NCI-H748 treated with DMSO at 0.1 percent for 48 hours (cell line): ENCODE measurements around the gene TSPAN13.
"Not testable (repeated sequence)": the region's sequence is repeated elsewhere in the genome, so short reads cannot be mapped to it uniquely, and the experiment has no call there.

Experiments used
- DNase-seq: peaks from one replicate; lab custom pipeline; 2025; lab: John Stamatoyannopoulos, UW

Gene TSPAN13

DNA sequence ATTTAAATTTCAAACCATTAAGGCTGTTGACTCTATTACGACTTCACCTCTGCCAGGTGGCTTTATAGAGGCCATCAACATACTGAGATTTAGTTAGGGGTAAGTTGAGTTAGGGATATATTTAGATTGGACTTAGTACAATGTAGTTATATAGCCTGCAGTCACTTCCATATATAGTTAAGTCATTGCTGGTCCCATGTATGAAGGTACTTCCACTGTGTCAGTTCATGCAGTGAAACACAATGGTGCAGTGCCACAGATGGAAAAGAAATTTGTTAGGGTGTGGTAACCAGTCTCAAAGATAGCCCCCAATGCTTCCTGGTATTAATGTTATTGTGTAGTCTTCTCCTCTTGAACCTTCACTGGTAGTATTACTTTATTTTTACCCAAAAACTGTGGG lies 12.6 kb upstream of the TSPAN13 start:
- DNase-seq, result no peak

DNA sequence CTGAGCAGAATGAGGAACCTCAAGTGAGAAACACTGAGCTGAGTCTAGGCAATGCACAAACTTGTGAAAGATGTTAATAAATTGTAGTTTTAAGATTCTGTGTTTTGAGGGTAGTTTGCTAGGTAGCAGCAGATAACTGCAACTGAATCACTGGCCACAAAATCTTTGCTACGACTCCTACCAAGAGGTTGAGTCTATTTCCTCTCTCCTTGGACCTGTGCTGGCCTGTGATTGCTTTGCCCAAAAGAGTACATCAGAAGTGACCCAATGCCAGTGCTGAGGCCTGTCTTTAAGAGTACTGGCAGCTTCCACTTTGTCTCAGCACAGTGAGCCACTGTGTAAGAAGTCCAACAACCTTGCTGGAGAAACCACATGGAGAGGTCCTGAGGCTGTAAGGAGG lies 11.9 kb upstream of the TSPAN13 start:
- DNase-seq, result no peak

DNA sequence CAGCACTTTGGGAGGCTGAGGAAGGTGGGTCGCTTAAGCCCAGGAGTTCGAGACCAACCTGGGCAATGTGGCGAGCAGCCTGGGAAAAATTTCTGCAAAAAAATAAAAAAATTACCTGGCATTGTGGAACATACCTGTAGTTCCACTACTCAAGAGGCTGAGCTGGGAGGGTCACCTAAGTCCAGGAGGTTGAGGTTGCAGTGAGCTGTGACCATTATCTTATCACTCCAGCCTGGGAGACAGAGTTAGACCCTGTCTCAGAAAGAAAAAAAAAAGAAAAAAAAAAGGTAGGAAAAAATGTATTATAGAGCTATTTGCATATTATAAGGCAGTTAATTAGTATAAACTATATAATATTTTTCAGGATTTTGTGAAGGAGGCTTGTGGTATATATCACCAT lies 11.0 kb upstream of the TSPAN13 start:
- no peak for DNase-seq

DNA sequence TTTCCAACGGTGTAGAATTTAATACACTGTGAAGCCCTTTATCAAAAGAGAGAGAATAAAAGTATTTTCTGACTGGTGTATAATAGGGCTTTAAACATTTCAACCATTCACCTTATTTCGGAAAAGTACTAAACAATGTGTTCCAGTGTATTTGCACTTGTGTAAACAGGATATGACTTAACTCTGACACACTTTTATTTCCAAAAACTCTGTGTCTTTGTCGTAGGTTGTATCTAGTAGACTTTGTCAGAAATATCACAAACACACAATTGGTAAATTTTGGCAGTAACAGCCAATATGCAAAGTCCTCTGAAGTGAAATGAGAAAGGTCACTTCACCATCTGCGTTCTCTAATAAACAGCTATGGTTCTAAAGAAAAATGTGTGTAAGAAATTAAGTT lies 10.3 kb upstream of the TSPAN13 start:
- no peak for DNase-seq

DNA sequence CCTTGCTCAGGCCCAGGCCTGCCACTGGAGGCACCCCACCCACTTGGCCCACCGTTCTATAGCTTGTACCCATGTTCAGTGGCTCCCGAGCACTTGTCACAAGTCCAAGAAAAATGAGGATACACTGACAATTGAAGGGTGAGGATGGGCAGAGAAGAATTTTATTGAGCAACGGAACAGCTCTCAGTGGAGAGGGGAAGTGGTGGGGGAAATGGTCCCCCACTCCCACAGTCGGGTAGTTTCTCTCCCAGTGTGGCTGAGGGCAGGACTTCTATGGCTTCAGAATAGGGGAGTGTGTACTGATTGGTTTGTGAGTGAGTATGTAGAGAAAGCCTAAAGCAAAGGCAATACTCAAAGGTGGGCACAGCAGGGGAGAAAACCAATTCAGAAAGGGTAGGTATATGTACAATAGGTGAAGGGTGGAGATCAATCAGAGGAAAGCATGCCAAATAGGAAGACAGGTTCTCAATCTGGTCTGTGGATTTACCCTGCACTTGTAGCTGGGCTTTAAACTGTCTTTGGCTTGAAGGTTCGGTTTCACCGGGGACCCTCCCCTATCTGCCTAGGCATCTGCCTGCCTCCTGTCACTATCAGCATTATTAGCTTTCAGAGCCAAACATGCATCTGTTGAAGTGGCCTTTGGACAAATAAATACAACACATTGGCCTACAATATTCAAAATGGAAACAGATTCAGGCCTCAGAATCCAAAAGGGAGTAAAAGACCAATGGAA lies 8.9 kb upstream of the TSPAN13 start:
- no peak for DNase-seq

DNA sequence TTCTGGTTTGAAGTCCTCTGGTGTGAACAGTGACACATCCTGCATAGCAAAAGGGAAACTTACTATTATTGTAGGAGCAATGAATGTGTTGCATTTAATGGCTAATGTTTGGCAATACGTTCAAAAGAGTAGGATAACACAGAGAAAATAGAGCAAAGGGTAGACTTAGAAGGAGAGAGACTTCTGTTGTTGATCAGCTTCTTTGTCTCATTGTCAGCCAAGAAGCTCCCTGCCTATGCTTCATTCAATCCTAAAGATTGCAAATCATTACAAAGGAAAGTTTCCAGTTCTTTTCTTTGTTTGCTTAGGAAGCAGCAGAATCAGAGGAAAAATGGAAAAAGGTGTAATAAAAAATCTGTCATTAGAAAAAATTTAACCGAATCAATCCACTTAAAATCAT lies 7.9 kb upstream of the TSPAN13 start:
- no peak for DNase-seq

DNA sequence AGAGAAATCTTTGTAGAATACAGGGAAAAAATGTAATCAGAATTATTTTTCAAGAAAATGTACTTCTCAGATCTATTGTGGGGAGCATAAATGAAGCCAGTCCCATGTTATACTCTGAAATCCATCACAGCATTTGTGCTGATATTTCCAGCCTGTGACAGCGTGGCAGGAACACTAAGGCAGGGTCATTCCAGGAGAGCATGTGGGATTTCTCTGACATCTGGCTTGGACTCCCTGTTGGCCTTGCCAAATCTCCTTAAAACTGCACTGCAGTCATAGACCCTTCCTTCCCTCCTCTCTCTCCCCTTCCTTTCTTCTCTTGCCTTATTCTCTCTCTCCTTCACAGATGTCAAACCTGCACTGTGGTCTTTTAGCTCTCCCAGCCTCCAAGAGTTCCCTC lies 6.5 kb upstream of the TSPAN13 start:
- DNase-seq, result no peak

DNA sequence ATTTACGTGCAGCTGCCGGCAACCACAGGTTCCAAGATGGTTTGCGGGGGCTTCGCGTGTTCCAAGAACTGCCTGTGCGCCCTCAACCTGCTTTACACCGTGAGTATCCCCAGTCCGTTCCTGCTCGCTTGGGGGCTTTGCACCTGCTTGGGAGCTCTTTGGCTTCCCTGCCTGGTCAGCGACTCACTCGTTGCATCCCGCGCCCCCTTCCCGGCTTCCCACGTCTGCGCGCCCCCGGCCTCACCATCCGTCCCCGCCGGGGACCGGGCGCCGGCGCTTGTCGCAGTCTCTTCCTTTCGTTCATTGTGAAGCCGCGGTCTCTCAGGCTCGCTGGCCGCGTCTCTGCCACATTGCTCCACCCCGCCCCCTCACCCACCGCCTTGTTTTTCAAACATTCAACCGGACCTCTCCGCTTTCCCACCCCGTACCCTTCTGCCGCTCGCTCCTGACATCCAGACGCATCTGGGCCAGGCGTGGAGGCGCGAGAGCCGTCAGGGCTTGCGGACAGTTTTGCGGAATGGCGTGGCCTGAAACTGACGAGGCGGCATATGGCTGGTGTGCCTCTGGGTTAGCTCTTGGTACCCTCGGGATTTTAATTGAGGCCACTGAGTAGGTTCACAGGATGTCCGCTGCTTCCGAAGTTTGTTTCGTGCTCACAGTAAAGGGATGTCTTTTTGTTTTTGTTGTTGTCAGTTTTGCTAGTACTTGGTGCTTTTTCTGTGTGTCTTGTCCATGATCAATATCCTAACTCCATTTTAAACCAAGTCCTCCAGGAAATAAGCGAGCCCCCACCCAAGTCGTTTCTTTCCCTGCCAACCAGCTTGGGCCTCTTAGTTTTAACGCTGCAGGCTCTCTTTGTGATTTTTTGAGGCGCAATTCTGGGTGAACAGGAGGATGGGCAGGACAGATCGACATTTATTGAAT lies 639 bp downstream of the TSPAN13 start:
- peak; percentile 47 for DNase-seq

DNA sequence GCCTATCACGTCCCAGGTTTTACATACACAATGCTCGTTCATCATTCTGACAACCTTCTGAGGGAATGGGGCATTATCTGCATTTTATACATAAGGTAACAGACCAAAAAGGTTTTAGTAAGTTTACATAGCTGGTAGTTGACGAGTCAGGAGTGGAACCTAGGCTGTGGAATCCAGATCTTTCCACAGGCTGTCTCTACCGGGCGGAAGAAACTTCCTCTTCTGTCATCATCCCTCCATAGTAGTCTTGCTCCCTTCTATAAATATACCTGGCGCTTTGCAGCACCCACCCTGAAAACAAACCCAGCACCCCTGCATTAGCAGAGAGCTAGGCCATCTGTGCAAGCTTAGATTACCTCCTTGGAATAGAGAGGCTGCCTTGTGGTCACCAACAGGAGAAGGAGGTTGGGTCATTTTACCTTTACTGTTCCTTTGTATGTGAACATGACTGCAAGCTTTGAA lies 1.3 kb downstream of the TSPAN13 start:
- peak; percentile 28 for DNase-seq

DNA sequence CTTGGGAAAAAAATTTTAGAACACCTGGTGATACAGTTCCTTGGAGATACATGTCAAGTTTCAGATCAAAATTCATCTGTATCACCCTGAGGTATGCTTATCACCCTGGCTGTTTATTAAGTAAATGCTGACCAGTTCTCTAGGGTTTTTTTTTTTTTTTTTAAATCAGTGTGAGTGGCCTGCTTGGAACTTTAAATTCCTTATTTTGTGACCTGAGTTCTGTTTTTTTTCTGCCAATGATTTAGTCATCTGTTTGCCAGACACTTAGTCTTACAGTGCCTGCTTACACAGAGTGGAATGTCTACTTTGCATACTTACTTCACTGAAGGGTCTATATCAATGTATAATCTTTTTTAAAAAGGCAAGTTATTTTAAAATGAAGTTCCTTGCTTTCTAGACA lies 1.8 kb downstream of the TSPAN13 start:
- DNase-seq, result no peak

DNA sequence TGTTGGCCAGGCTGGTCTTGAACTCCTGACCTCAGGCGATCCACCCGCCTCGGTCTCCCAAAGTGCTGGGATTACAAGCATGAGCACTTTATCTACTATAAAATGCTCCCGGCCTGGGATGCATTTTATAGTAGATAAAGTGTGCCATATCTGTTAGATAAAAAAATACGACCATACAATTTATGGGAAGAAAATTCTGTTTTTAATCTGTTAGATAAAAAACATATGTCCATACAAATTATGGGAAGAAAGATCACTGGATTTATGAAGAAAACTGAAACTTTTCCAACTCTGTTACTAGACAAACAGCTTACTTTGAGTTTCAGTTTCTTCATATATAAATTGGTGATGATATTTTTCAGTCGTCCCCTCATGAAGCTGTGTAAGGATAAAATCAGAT lies 4.5 kb downstream of the TSPAN13 start:
- DNase-seq, result no peak

DNA sequence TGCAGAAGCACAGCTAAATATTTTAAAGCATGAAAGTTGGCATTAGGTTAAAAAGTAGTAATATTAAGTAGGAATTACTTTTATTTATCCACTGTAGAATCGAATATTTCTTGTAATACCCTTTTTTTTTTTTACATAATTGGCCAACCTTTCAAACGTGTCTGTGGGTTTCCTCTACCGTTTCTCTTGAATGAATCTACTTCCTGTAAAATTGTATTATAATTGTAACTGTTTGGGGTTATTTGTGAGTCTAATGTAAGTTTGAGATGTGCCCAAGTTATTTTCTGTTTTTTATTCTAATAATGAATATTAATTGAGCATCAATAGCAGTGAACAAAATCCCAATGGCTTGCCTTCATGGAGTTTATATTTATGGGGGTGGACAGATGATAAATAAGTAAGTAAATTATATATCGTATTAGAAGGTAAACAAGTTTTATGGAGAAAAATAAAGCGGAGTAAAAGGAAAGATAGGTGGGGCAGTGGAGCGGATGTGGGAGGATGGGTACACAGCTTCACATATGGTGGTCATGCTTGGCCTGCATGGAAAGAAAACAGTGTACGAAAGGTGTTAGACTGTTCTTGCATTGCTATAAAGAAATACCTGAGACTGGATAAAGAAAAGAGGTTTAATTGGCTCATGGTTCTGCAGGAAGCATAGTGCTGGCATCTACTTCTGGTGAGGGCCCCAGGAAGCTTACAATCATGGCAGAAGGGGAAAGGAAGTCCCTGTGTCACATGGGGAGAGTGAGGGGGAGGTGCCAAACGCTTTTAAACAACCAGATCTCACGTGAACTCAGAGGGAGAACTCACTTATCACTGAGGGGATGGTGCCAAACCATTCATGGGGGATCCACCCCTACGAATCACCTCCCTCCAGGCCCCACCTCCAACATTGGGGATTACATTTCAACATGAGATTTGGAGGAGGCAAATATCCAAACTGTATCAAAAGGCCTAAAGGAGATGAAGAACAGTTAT lies 5.4 kb downstream of the TSPAN13 start:
- DNase-seq, result no peak

DNA sequence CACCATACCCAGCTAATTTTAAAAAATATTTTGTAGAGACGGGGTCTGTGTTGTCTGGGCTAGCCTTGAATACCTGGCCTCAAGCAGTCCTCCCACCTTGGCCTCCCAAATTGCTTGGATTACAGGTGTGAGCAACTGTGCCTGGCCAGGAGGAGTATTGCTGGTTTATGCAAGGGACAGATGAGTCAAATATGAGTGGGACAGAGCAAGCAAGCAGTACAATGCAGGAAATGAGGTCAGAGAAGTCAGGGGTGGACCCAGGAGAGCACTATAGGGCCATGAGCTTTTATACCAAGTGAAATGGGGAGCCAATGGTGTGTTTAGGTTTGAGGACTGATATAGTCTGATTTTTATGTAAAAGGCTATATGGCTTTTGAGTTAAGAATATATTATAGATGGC lies 6.3 kb downstream of the TSPAN13 start:
- DNase-seq, result no peak

DNA sequence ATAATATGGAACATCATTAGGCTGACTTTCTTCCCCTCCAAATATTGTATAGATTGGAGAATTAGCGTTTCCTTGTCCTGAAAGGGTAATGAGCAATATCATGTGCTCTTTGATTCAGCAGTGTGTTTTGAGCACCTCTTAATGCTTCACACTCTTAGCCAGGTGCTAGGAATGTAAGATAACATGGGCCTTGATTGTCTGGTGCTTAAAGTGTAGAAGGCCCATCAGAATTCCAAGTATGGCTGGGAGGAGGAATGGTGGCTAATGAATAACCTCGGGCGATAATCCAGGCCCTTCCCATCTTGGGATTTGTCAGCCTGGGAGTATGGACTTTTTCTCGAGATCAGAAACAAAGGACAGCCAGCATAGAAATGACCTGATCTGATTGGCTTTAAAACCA lies 8.6 kb downstream of the TSPAN13 start:
- no peak for DNase-seq

DNA sequence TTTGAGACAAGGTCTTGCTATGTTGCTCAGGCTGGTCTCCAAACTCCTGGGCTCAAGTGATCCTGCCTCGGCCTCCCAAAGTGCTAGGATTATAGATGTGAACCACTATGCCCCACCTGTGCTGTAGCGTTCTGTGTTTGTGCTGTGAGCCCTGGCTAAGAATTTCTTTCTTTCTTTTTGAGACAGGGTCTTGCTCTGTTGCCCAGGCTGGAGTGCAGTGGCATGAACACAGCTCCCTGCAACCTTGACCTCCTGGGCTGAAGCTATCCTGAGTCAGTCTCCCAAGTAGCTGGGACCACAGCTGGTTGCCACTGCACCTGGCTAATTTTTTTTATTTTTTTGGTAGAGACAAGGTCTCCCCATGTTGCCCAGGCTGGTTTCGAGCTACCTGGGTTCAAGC lies 11.4 kb downstream of the TSPAN13 start:
- no peak for DNase-seq

DNA sequence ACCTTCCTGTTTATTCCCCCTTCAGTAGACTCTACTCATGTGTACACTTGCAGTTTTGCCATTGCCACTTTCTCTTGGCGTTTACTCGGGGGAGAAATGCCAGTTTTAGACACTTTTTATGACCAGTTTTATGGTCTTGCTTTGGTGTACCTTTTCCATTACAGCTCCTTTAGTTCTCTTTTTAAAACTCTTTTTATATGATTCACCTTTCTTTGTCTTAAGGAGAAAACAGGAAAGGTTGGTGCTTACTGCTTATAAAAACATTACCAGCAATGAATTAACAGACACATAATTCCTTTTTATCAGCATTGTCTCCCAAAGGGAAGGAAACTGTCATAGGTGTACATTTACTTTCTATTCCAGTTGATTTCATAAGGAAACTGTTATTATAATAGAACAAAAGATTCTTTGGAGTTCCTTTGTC lies 11.9 kb downstream of the TSPAN13 start:
- no peak for DNase-seq

DNA sequence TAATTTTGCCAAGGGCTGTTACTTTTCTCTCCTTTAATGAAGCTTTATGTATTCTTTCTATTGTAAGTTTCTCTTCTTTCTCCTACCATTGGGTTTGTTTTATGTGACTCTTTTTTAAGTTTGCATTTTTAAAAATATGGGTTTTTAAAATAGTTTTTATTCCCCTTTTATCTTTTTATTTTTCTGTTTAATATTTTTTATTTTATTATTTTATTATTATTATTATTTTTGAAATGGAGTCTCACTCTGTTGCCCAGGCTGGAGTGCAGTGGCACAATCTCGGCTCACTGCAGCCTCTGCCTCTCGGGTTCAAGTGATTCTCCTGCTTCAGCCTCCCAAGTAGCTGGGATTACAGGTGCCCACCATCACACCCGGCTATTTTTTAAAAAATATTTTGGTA lies 16.4 kb downstream of the TSPAN13 start:
- not testable (repeated sequence) for DNase-seq

DNA sequence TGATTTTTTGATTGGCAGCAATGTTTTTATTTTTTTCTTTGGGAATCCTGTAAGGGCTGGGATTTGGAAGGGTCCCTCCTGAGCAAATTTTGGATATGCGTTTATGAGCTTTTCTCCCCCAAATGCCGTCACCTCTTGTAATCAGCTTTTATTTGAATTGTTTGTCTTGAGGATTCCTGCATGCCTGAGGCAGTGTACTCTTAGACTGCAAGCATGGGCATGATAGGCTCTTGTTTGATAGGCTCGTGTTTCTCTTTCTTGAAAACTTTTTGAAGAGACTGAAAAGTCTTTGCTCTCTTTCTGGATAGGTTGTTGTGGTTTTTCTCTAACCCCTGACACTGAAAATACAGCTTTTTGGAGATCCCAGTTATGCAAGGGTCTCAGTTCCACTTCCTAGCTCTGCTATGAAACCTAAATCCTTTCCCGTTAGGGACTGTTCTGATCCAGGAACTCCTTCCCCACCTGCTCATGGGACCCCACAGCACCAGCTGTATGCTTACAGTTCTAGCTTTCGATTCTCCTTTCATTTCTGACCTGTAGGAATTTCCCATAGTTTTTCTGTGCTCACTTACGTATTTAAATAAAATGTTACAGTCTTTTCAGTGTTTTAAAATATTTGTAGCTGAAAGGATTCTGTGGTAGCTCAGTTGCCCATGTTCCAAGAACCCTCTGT lies 17.2 kb downstream of the TSPAN13 start:
- DNase-seq, result no peak

DNA sequence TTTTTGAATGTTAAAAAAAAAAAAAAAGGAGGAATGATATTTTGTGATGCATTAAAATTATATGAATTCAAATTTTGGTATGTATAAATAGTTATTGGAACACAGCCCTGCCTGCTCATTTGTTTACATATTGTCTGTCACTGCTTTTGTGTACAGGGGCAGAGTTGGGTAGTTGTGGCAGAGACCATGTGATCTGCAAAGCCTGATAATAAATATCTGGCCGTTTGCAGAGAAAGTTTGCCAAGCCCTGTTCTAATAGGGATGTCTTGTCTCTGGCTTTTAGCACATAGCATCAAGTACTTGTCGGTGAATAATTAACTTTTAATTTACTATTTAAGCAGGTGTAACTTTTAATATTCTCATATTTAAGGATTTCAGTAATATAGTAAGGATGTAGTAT lies 19.8 kb downstream of the TSPAN13 start:
- no peak for DNase-seq

DNA sequence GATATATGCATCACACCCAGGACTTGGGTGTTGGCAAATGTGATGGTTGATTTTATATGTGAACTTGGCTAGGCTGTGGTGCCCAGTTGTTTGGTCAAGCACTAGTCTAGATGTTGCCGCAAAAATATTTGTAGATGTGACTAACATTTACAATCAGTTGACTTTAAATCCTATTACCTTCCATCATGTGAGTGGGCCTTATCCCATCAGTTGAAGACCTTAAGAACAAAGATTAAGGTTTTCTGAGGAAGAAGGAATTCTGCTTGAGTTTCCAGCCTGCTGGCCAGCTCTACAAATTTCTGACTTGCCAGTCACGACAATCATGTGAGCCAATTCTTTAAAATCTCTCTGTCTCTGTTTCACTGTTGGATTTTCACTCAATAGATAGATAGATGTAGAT lies 20.3 kb downstream of the TSPAN13 start:
- DNase-seq, result no peak

DNA sequence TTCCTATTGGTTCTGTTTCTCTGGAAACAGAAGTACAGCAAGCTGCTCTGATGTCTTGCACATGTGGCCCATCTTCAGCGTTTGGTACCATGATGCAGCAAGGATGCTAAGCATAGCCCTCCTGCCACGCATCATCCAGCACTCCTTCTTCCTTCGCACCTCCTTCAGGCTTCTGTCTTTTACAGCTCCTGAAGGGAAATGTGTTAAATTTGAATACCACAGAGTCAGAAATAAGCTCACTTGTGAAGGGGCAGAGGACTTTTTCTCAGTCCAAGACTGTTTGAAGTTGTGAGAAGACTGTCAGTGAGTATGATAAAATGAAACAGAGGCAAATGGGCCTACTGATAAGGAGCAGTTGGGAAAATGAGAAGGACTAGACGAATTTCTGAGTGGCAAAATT lies 20.7 kb downstream of the TSPAN13 start:
- no peak for DNase-seq

DNA sequence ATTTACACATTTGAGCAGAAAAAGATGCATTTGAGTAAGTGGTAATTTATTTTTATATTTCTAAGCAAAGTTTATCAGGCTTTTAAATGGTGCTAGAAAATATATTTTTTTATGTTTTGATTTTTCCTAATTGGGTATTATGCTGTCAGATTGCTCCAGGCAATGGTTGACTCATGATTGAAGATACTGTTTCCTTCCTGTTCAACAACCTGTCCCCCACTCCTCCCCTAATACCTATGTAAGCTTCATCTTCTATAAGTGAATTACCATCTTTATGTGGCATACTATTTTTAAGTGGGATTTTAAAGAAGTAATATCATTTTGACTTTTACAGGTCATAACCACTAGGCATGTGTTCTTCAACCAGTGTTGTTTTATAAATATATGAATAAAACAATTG lies 21.4 kb downstream of the TSPAN13 start:
- DNase-seq, result no peak
